Left renal cortex interstitium (tissue), 4 donors: Measurements from ENCODE around the gene OXNAD1. TPM values are rescaled to one million over a fixed set of nuclear protein-coding genes. Genes with fewer than 3 reads are reported as not detected.

Experiments used
- DNase-seq, 4 donors: peaks; one replicate each; pipeline ENCODE4 v3.0.0-alpha.2; 2013; ENCODE audit warnings: low read depth in 4 of 4, low spot score in 2 of 4, missing footprints in 1 of 4
- polyA plus RNA-seq, 4 donors: library from polyadenylated mRNA; unstranded; fragments of 120-200 nt; gene quantifications; one replicate each; pipeline ENCODE4 v1.2.1, GENCODE V29; 2013; ENCODE audit not compliant: insufficient read length in 4 of 4

OXNAD1 gene
- polyA plus RNA-seq, 4 donors, result 15.4 to 19.8 (median 17.4) TPM

DNA sequence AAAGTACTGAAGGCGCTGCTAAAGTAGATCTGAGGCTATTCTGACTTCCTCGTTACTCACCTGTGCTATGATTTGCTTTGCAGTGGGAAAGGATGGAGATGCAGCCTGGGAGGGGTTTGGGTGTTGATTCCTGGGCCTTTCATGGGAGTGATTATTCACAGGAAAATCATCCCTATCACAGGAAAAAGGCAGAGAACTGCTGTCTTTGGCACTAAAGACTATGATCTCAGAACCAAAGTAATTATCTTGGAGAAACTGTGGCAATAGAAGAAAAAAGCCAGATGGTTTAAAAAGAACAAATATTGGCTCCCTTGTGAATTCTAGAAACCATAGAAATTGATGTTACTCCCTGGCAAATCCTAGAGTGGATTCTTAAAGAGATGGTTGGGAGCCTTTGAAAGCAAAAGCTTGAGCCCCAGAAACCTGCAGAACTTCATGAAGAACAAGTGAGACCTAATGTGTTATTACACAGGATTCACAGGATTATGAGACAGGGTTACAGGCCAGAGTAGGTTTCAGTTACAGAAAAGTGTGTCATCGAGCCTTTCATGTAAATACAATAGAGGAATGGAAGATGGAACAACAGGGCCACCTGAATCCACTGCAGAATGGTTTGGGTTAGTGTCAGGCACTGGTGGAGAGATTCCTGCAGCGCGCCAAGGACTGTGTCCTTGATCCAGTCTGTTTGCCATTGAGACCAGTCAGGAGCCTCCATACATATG lies 85.7 kb downstream of the OXNAD1 start:
- no peak for DNase-seq

DNA sequence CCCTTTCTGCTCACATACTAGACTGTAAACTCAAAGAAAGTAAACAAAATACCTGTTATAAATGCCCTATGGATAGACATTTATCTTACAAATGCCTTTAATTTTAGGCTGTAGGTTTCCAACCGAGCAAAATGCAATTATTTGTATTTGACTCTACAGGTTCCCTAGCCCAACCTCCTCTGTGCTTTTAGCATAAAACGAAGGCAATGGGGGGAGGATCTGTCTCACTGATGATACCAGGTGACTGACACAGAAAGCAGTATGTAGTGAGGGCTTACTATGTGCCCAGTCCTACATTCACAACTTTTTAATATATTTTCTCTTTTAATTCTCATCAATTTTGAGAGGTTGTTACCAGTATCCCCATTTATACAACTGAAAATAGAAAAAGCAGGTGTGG lies 87.4 kb downstream of the OXNAD1 start:
- DNase-seq, result no peak

DNA sequence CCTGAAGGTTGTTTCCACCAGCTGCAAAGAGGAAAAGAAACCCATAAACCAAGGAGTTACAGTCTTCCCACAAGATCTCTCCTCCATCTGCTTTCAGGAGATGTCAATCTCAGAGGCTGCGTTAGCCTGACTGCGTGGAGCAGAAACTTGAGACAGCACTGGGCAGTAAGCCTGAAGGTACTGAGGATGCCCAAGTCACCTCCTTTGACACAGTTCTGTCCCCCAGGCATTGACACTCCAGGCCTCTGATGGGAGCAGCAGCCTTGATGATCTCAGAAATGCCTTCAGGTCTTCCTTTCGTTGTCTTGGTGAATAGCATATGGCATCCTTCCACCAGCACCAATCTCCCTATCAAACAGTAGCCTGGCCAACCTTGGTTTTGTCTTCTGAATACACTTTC lies 89.3 kb downstream of the OXNAD1 start:
- DNase-seq, result no peak

Other genes with a start within 250 kb of the OXNAD1 start
- gene GALNT15, start 90.5 kb upstream of the OXNAD1 start, polyA plus RNA-seq, result 1 to 10 TPM; 2.1 to 3.9 (median 2.4) TPM
- 10 to 100 TPM; 21.0 to 27.0 (median 25.7) TPM for gene DPH3, start 269 bp upstream of the OXNAD1 start, polyA plus RNA-seq
- 10 to 100 TPM; 30.2 to 35.5 (median 32.5) TPM for gene RFTN1, start 248.5 kb downstream of the OXNAD1 start, polyA plus RNA-seq